ENCODE measurements around the gene POMT2.
A peak's percentile ranks its signal among the peaks of the same experiment; 100 is the strongest.
"Not testable (repeated sequence)": the region's sequence is repeated elsewhere in the genome, so short reads cannot be mapped to it uniquely, and the experiment has no call there.

Gene POMT2

DNA sequence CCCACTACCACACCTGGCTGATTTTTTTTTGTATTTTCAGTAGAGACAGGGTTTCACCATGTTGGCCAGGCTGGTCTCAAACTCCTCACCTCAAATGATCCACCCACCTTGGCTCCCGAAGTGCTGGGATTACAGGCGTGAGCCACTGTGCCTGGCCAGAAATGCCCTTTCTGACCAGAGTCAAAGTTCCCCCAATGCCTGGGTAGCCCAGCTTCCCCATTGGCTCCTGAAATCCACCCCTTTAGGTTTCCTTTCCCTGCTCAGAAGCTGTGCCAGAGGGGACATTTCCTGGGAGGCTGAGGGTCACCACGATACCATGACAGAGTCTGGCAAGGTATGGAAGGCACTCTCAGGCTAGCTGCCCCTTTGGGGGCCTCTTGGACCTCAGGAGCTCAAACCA is 3.6 kb upstream of the POMT2 start:
- DNase-seq (ENCODE audit: low read depth in 2 of 2): no peak

DNA sequence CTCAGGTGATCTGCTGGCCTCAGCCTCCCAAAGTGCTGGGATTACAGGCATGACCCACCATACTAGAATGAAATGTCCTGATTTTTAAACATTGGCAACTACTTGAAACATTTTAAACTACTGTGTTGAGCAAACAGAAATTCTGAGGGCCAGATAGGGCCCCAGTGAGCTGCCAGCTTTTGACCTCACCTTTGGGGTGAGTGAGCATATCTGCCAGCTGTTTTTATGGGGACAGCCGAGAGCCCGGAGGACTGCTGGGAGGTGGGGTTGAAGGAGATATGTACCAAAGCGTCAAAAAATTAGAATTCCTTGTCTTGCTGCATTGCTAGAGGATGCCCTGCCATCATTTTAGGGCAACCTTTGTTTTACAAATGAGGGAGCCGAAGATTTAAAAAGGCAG is 2.9 kb upstream of the POMT2 start:
- no peak for DNase-seq (ENCODE audit: low read depth in 2 of 2)

DNA sequence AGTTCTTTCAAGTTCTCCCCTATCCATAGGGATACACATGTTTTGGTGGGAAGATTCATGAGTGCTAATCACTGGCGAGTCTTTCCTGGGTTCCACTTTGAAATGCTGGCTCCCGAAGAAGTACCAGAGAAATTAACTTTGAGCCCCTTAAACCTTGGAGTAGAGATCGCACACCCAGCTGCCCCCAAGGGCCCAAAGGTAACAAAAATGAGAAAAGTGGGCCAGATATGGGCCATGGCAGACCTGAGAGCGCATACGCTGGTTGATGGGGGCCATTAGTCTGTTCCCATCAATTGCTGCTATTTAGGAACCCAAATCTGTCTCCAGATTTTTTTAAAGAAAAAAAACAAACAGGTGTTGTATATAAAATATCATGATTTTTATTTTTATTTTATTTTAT is 2.3 kb upstream of the POMT2 start:
- no peak for DNase-seq (ENCODE audit: low read depth in 2 of 2)

DNA sequence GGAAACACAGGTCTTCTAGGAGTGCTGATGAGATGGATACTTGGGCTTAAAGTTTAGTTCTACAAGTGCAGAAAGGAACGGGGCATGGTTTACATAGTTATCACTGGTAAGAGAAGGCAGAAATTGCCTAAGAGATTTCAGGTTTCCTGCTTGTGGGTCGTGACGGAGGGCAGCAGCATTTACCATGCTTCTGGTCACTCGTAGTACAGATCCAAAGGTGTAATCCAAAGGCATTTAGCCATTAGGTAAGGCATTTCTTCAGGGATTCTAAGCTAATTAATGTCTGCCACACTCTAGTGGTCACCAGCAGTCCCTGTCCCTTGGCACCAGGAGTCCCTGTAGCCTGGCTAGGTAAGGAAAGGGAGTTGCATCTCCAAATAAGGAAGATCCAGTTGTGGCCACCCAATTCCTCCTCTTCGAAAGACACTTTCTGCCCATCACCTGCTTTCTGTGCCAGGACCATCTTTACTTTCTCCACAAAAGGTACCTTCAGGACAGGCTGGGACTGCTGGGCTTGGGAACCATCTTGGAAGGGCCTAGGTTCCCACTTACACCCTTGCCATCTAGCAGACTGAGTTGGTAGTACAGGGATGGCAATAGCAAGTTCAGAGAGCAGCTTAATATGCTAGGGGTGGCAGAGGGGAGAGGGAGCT is 1.7 kb upstream of the POMT2 start:
- no peak for DNase-seq (ENCODE audit: low read depth in 2 of 2)

DNA sequence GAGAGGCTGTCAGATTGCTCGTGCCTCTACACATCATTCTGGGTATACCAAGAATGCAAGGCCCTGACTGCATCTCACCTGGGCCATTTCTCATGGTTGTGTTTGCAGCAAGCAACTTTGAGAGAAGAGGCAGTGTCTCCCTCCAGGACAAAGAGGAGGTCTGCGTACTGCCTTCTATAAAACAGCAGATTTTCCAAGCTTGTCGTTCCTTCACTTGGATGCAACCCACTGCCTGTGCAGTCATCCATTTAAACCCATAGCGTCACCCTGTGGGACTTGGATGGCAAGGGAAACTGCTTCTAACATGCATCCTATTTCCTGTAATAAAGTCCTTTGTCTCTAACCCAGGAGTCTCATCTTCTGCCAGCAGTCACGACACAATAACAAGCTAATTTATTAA is 1.3 kb downstream of the POMT2 start:
- DNase-seq (ENCODE audit: low read depth in 2 of 2): no peak

DNA sequence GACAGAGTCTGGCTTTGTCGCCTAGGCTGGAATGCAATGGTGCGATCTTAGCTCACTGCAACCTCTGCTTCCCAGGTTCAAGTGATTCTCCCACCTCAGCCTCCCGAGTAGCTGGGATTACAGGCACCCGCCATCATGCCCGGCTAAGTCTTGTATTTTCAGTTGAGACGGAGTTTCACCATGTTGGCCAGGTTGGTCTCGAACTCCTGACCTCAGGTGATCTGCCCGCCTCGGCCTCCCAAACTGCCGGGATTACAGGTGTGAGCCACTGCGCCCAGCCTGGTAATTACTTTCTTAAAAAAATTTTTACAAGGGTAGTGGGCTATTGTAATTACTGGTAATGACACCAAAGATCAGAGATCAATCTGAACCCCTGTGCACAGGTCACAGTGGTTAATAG is 1.9 kb downstream of the POMT2 start:
- not testable (repeated sequence) for DNase-seq (ENCODE audit: low read depth in 2 of 2)

DNA sequence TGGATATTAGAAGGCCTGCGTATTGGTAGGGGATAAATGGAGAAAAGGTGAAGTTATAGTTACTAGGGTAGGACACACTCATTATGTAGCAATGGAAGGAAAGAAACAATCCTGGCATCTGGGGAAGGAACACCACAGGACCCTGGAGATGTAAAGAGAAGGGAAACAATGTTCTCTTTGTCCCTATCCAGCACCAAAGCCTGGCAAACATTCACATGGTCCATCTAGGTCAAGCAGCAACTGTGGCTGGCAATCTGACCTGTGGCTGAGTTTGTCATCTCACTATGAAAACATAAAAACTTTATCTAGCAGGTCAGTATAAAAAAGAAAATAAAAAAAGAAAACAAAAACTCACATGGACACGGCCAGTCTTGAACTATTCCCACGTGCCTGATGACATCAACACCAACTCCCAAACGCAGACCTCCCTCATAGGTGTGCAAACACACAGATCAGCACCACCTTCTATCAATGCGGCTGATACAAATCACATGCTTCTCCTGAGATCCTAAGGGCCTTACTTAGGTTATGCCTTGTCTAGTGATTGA is 2.6 kb downstream of the POMT2 start:
- no peak for DNase-seq (ENCODE audit: low read depth in 2 of 2)

DNA sequence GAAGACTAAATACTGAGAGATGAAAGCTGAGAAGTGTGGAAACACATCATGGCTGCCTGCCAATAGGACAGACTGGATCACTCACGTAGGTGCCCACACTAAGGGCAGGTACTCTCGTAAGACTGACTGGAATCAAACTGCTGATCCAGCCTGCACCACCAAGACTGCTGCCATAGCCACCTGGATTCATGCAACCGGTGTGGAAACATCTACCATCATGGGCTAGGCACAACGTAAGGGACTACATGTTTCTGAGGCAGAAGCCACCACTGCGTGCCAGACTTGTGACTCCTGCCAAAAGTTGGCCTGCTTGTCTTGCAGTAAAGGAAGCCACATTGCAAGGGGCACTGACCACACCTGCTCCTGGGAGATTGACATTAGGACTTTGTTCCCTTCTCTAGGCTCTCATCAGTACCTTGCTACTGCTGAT is 3.8 kb downstream of the POMT2 start:
- no peak for DNase-seq (ENCODE audit: low read depth in 2 of 2)

DNA sequence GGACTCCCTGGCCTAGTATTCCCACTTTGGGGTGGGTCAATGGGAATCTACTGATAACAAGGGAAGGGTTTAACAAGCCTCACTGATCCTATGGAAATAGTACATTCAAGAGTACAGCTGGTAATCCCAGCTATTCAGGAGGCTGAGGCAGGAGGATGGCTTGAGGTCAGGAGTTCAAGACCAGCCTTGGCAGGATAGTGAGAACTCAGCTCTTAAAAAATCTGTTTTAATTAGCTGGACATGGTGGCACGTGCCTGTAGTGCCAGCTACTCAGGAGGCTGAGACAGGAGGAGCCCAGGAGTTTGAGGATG is 4.5 kb downstream of the POMT2 start:
- DNase-seq (ENCODE audit: low read depth in 2 of 2): no peak

DNA sequence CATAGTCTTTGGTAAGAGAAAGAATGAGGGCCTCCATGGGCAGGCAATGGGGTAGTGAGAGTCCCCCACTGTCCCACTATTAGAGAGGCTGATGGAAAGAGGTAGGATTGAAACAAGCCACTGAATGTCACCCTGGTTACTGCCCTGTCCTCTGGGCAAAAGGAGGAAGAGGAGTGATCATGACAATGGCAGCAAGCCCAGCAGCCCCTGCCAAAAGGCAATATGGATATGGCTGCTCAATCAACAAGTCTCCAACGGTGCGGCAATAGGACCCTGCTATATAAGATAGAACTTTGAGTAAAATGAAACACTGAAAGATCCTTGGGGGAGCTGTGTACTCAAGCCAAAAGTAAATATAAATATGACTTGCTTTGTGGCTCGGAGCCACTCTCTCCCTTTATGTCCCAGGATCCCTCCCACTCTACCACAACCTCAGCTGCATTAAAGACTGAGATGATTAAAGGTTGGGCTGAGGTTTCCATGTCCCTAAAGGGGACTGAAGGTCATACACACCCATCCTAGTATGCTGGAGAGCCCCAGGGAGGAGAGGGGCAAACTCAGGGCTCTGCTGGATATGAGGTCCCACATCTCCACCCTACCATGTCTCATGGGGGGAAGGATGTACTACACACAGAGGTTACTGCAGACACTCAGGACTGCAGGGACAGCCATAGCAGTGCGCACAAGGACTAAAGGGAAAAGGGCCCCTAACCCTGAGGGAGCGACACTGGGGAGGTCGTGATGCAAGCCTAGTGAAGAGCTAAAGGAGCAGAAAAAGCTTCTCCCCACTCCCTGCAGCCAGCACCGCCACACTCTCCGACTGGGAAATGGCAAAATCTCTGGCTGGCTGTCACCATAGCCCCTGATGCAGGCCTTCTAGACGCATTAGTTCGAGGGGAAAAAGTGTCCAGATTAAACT is 5.9 kb downstream of the POMT2 start:
- no peak for DNase-seq (ENCODE audit: low read depth in 2 of 2)

DNA sequence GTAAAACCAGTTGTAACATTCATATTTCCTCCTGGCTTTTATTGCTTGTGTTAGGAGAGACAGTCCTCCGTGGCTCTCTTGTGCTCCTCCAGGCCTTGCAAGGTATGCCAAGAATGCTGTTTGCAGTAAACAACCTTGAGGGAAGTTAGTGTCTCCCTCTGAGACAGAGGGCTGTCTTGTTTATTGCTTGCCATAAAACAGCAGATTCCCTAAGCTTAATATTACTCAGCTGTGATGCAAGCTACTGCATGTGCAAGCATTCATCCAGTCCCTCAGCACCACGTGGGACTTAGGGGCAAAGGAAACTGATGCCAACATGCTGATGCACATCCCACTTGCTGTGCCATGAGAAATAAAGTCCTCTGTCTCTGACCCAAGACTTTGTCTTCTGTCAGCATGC is 6.6 kb downstream of the POMT2 start:
- no peak for DNase-seq (ENCODE audit: low read depth in 2 of 2)

DNA sequence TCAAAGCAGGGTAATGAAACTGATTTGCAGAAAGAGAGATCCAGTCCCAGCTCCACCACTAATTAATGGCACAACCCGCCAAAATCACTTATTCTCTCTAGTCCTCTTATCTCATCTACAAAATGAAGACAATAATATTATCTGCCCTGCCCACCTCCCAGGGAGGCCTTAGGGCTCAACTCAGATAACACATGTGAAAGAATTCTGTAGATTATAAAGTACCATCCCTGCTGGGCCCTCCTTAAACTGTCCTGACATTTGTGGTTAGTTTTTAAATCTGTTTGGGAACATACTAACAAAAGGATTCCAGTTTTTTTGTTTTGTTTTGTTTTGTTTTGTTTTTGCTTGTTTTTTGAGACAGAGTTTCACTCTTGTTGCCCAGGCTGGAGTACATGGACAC is 7.3 kb downstream of the POMT2 start:
- DNase-seq (ENCODE audit: low read depth in 2 of 2): no peak

DNA sequence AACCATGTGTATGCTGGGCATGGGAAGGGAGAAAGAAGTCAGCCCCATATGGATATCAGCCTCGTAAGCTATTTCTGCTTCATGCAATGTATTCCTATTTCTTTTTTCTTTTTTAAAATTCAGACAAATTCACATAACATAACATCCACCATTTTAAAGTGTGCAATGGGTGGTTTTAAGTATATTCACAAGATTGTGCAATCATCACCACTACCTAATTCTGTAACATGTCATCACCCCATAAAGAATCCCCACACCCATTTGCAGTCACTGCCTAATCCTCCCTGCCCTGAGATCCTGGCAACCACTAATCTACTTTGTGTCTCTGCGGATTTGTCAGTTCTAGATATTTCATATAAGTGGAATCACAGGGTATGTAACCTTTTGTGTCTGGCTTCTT is 9.5 kb downstream of the POMT2 start:
- DNase-seq (ENCODE audit: low read depth in 2 of 2): no peak

DNA sequence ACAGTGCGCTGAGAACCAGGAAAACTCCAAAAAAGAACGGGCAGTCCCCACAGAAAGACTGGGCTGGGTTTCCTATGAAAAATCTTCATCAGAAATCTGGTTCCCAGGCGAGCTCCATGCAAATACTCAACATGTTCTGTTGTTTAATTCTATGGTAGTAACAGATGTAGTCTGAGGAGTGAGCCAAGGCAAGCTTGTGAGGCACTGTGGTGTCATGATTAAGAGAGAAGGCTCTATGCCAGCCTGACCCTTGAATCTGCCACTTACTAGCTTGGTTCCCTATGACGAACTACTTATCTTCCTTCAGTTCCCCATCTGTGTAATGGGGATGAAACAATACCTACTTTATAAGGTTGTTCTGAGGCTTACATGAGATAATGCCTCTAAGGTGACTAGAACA is 10.7 kb downstream of the POMT2 start:
- DNase-seq (ENCODE audit: low read depth in 2 of 2): no peak

DNA sequence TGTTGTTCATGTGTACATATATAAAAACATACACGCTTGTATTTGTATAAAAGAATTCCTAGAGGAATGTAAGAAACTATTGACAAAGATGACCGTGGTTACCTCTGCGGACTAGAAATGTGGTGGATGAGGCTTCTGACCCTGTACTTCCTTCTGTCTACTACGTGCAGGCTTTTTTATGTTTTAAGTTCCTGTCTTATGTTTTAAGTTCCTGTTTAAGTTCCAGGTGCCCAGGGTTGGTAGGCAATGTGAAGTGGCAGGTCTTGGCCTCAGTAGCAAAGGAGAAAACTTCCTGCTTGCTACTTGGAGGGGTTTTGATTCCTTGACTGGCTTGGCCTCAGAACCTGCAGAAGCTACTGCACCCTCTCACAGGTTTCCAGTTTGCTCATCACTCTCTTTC is 11.6 kb downstream of the POMT2 start:
- no peak for DNase-seq (ENCODE audit: low read depth in 2 of 2)

DNA sequence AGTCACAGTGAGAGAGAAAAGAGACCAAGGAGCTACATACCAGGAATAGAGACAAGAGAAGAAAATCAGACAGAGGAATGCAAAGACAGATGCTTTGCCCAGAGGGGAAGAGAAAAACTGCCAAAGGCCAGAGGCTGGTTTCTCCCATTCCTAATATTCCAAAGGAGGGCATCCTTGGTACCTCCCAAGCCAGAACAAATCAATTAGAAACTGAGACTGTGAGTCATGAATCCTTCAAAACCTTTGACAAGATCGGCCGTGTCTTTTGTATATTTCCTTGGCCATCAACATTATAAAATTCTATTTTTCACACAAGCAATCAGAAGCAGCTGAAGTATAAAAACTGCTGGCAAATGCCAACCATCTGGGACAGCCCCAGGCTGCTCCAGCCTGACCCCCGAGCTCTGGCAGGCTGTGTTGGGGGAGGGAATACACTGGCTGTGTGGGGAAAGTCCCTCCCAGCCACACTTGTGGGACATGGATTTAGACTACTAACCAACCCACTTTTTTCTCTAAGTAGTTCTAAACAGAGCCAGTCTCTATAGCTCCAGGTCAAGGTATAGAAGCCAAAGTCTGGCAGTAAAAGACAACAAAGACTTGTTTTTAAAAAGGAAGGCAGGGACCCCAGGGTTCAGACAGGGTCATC is 13.7 kb downstream of the POMT2 start:
- DNase-seq (ENCODE audit: low read depth in 2 of 2): no peak

DNA sequence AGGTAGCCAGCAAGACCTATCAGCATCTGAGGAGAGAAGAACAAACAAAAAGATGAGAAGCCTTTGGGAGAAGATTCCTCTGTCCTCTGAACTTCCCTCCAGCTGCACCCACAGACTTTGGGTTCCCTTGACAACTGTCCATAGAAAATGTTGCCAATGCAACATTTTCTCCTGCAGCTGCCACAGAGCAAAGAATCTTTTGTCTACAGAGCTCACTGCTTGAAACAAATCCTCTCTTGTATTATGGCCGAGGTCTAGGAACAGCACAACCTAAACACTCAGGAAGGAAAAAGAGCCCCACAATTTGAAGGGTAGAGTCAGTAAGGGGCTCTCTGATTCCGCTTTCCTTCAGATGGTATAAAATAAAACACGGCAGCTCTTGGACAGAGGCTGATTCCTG is 14.3 kb downstream of the POMT2 start:
- no peak for DNase-seq (ENCODE audit: low read depth in 2 of 2)

DNA sequence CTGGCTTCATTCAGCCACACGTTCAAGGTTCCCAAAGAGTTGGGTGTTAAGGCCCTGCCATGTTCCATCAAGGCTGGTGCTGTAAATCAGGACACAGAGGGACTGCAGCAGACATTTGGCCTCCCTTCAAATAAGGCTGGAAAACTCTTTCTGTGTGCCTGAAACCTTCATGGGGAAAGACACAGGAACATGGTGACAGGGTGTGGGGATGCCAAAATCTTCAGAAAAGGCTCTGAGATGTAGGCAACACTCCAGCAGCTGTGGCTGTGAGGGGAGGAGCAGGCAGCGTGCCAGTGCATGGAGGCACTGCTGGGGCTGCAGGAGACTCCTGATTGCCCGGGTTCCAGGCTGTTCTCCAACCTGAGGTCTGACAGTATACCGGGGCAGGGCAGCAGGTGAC is 15.0 kb downstream of the POMT2 start:
- no peak for DNase-seq (ENCODE audit: low read depth in 2 of 2)

DNA sequence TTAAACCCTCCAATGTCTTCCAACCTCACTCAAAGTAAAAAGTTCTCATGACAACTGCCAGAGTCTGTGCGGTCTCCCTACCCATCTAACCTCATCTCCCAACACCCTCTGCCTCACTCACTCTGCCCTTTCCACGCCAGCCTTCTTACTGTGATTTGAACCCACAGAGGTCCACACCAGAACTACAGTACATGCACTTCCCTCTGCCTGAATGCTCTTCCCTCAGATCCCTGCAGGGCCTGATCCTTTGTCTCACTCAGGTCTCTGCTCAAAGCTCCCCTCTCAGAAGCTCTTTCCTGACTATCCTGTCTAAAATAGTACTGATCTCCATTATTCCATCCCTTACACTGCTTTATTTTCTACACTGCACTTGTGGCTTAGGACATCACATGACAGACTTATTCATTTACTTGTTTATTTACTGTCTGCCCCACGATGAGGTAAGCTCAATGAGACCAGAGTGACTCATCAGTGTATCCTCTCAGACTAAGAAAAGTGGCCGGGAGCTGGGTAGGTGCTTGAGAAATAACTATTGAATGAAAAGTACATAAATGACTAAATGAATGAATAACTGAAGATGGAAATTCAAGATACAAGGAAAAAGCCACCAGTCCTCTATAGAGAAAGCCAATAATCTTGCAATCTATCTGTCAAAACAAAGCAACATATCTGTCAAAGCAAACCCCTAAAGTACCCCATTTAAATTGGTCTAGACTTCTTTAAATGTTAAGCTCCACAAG is 17.1 kb downstream of the POMT2 start:
- DNase-seq (ENCODE audit: low read depth in 2 of 2): peak; percentile 27 to 34

DNA sequence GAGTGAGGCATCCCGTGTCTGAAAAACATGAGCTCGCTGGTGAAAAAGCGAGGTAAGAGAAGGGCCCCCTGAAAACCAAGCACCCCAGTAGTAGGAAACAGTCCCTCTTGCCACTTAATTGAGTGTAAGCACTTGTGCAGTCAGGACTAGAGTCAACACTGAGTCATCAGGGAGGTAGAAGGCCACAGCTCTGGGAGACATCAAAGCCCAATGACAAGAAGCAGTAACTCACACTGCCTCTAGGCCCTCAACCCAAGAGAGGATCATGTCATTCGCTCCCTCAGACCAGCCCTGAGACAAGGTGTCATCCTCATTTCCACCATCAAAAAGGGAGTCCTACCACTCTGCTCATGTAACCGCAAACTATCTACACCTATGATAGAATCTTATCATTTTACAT is 17.8 kb downstream of the POMT2 start:
- peak; percentile 49 to 61 for DNase-seq (ENCODE audit: low read depth in 2 of 2)

DNA sequence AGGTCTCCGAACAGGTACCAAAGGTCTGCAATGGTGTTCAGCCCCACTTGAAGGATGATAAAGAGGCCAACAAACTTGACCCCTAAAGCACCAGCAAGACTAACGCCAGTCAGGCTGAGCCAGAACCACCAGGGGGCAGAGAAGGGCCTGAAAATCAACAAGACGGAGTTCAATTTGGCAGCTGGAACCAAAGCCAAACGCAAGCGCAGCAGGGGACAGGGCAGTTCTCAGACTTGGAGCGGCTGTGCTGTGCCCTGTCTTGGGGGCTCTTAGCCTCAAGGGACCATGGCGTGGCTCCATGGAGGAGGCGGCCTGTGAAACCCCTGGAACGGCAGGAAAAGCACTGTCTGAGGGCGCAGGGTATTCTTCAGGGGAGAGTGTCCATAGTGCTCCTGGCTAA is 19.6 kb downstream of the POMT2 start:
- peak; percentile 38 to 46 for DNase-seq (ENCODE audit: low read depth in 2 of 2)

DNA sequence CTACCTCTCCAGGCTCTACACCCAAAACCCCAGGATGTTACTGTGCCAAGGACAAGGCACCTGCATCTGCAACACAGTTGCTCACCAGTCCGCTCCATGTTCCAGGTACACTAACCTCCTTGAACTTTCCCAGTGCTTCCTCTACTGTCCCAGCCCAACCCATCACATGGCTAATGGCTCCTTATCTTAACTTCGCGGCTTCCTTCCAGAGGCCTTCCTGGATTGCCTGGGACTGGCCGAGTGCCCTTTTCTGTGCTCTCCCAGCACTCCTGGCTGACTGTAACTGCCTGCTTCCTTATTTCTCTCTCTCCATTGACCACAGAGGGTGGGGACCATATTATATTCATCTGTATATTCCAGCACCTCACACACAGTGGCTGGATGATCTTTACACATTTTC is 20.9 kb downstream of the POMT2 start:
- DNase-seq (ENCODE audit: low read depth in 2 of 2): no peak

Measured in stimulated activated CD8-positive, alpha-beta memory T cell treated with anti-CD3 and anti-CD28 coated beads, Interleukin-15, amount 100 ng/mL, for 48 hours (primary cell).